ENCODE results near the gene ECHS1. TPM values are rescaled to one million over a fixed set of nuclear protein-coding genes. Genes with fewer than 3 reads are reported as not detected.

The ECHS1 gene
- polyA plus RNA-seq, 1 of the 3 experiments (the other 2 are of a cell fraction) = 97.8 TPM

DNA sequence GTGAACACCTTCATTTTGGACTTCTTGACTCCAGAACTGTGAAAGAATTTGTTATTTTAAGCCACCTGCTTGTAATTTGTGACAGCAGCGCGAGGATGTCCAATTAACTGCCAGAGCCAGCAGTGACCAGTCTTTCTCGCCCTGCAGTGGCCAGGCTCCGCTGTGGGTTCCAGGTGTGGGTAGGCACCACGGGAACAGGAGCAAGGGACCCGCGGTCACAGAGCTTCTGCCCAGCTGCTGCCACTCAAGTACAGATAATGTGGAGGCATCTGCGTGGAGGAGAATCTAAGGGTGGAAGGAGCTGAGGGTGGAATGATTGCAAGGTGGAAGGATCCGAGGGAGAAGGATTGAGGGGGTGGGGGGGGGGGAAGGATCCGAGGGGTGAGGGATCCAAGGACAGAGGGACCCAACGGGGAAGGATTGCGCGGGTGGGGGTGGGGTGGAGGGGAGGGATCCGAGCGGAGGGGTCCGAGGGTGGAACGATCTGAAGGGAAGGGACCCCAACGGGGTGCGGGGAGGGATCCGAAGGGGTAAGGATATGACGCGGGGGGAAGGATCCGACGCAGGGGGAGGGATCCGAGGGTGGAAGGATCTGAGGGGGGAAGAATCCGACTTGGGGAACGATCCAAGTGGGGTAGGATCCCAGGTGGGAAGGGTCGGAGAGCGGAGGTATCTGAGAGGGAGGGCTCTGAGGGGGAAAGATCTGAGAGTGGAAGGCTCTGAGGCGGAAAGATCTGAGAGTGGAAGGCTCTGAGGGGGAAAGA is 40.0 kb downstream of the ECHS1 start:
- Histone ChIP-seq H3K36me3 (replicated peaks in 1 of 2; ENCODE audit: control insufficient read depth in 1 of 2, insufficient read depth in 2 of 2, low read length in 1 of 2) (no peaks in the 10 kb centered on the region), H3K27ac (ENCODE audit: low read depth in 2 of 2, low read length in 1 of 2) (no peak overlapping the region), H4K20me1 (ENCODE audit: insufficient read depth) (no peaks in the 10 kb centered on the region), H3K79me2 (ENCODE audit: insufficient read depth) (no peaks in the 10 kb centered on the region), H3K9me2 (no peaks in the 10 kb centered on the region), H3K4me1 (ENCODE audit: control insufficient read depth in 1 of 2, insufficient read depth in 2 of 2, low read depth in 1 of 2, low read length in 1 of 2) (peaks cover 0 to 10% of the 10 kb centered on the region in 2 experiments; a peak in 2 of 4 replicates), H3F3A (replicated peaks; ENCODE audit: insufficient read depth) (no peaks in the 10 kb centered on the region), H3K9ac (no peak overlapping the region), H3K27me3 (ENCODE audit: insufficient read depth) (peaks cover 55% of the 10 kb centered on the region), H2AFZ (ENCODE audit: low read depth) (no peak overlapping the region), H3K4me2 (no peak overlapping the region), H3K4me3 (ENCODE audit: low read depth in 2 of 2, low read length in 1 of 2) (no peak overlapping the region), H3K9me3 (no peaks in the 10 kb centered on the region)
- WGBS (ENCODE audit: low lambda C conversion rate) = 47% methylated on average over 30 of the region's 30 CpGs
- TF ChIP-seq GATA2 (CRISPR knock-in tag; IDR thresholded peaks at IDR 0.05) = no peak
- no peak for TF ChIP-seq NFIC (IDR thresholded peaks at IDR 0.05; ENCODE audit: borderline replicate concordance)
- TF ChIP-seq SIN3A (IDR thresholded peaks at IDR 0.05; ENCODE audit: borderline replicate concordance, low read depth, low read length) = no peak
- TF ChIP-seq, protein P1, sequence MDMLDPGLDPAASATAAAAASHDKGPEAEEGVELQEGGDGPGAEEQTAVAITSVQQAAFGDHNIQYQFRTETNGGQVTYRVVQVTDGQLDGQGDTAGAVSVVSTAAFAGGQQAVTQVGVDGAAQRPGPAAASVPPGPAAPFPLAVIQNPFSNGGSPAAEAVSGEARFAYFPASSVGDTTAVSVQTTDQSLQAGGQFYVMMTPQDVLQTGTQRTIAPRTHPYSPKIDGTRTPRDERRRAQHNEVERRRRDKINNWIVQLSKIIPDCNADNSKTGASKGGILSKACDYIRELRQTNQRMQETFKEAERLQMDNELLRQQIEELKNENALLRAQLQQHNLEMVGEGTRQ (IDR thresholded peaks at IDR 0.05; ENCODE audit: borderline replicate concordance, low read depth, low read length) = no peak
- TF ChIP-seq POLR2AphosphoS5 (IDR thresholded peaks at IDR 0.05; ENCODE audit: low read depth, low read length) = no peak
- no peak for TF ChIP-seq RXRA (IDR thresholded peaks at IDR 0.05; ENCODE audit: borderline replicate concordance, low read depth)
- no peak for TF ChIP-seq ELF1 (IDR thresholded peaks at IDR 0.05)
- TF ChIP-seq, protein P2, sequence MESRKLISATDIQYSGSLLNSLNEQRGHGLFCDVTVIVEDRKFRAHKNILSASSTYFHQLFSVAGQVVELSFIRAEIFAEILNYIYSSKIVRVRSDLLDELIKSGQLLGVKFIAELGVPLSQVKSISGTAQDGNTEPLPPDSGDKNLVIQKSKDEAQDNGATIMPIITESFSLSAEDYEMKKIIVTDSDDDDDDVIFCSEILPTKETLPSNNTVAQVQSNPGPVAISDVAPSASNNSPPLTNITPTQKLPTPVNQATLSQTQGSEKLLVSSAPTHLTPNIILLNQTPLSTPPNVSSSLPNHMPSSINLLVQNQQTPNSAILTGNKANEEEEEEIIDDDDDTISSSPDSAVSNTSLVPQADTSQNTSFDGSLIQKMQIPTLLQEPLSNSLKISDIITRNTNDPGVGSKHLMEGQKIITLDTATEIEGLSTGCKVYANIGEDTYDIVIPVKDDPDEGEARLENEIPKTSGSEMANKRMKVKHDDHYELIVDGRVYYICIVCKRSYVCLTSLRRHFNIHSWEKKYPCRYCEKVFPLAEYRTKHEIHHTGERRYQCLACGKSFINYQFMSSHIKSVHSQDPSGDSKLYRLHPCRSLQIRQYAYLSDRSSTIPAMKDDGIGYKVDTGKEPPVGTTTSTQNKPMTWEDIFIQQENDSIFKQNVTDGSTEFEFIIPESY (IDR thresholded peaks at IDR 0.05; ENCODE audit: borderline replicate concordance, low read depth) = no peak
- TF ChIP-seq RCOR1 (IDR thresholded peaks at IDR 0.05; ENCODE audit: low read length) = no peak
- TF ChIP-seq, protein P3, sequence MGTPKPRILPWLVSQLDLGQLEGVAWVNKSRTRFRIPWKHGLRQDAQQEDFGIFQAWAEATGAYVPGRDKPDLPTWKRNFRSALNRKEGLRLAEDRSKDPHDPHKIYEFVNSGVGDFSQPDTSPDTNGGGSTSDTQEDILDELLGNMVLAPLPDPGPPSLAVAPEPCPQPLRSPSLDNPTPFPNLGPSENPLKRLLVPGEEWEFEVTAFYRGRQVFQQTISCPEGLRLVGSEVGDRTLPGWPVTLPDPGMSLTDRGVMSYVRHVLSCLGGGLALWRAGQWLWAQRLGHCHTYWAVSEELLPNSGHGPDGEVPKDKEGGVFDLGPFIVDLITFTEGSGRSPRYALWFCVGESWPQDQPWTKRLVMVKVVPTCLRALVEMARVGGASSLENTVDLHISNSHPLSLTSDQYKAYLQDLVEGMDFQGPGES (IDR thresholded peaks at IDR 0.05; ENCODE audit: low read depth, low read length) = no peak
- TF ChIP-seq MEF2A (IDR thresholded peaks at IDR 0.05; ENCODE audit: borderline replicate concordance, low read depth) = no peak
- TF ChIP-seq, protein P4, sequence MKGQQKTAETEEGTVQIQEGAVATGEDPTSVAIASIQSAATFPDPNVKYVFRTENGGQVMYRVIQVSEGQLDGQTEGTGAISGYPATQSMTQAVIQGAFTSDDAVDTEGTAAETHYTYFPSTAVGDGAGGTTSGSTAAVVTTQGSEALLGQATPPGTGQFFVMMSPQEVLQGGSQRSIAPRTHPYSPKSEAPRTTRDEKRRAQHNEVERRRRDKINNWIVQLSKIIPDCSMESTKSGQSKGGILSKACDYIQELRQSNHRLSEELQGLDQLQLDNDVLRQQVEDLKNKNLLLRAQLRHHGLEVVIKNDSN (IDR thresholded peaks at IDR 0.05; ENCODE audit: borderline replicate concordance, low read depth) = no peak
- no peak for TF ChIP-seq CHD2 (IDR thresholded peaks at IDR 0.05; ENCODE audit: low read length, partially characterized antibody)
- no peak for TF ChIP-seq GABPA (IDR thresholded peaks at IDR 0.05; ENCODE audit: low read depth)
- CTCF ChIA-PET = no interaction called here
- POLR2A ChIA-PET = no interaction called here
- no peak for DNase-seq
